H1 (cell line): ENCODE measurements around the gene CYP2F1. TPM values are rescaled to one million over a fixed set of nuclear protein-coding genes. Genes with fewer than 3 reads are reported as not detected.

Source experiments
- FOSL1 ChIP-seq: IDR thresholded peaks from 2 replicates; pipeline ENCODE4 v1.6.1; 2011; ENCODE audit warnings: mild to moderate bottlenecking, low read depth, low read length, moderate library complexity; ENCODE audit not compliant: insufficient read depth
- POU5F1 ChIP-seq: IDR thresholded peaks from 2 replicates; pipeline ENCODE4 v1.6.1; 2011; ENCODE audit warnings: low read depth, mild to moderate bottlenecking, low read length, moderate library complexity
- polyA plus RNA-seq, 7 experiments: library from polyadenylated mRNA; depleted of rRNA in 3 of 7; stranded (reverse) in 5 of 7; unstranded in 2 of 7; fragments of >200 nt in 5 of 7; fragments of 200-250 nt in 2 of 7; gene quantifications; 1 replicate in 5 of 7; 2 replicates in 1 of 7; 4 replicates in 1 of 7; pipeline versions ENCODE4 v1.2.1 to v1.2.3, GENCODE V29; 2011 to 2013; ENCODE audit warnings: missing spikeins in 2 of 7, mixed read lengths in 2 of 7
- total RNA-seq: library from RNA; stranded (reverse); fragmentation: NEBNext Ultra II Directional; extraction: Animal tissue kit (Norgen Biotek cat#: 25700); gene quantifications from 2 replicates; pipeline ENCODE4 v1.2.1, GENCODE V29; 2021

The CYP2F1 gene
- total and polyA plus RNA-seq, 2 of the 8 experiments (the other 6 are each of a cell fraction or from before 2014, with no cell fraction given), result 0.17 TPM; not detected in 1

GRCh38 chr19:41133260-41133659 is 19.0 kb downstream of the CYP2F1 start (continued):
- TF ChIP-seq FOSL1 (no peak), POU5F1 (no peak)
